Glutamatergic neuron (in vitro differentiated cells): ENCODE results near the gene PARVB. TPM values are rescaled to one million over a fixed set of nuclear protein-coding genes. Genes with fewer than 3 reads are reported as not detected.

Source experiments
- DNase-seq: peaks from one replicate; pipeline ENCODE4 v3.0.0; 2022
- H3K27ac Mint-ChIP-seq: one replicate; pipeline ENCODE4 v1.8.0; 2020; ENCODE audit warnings: mild to moderate bottlenecking, mixed read lengths, inconsistent platforms; ENCODE audit not compliant: unreplicated experiment
- H3K27me3 Mint-ChIP-seq: one replicate; pipeline ENCODE4 v1.8.0; 2020; ENCODE audit warnings: mild to moderate bottlenecking, moderate library complexity, mixed read lengths, inconsistent platforms; ENCODE audit not compliant: unreplicated experiment
- H3K36me3 Mint-ChIP-seq: one replicate; pipeline ENCODE4 v1.8.0; 2020; ENCODE audit warnings: mild to moderate bottlenecking, mixed read lengths, inconsistent platforms; ENCODE audit not compliant: unreplicated experiment
- H3K4me1 Mint-ChIP-seq: one replicate; pipeline ENCODE4 v1.8.0; 2020; ENCODE audit warnings: mild to moderate bottlenecking, low read depth, mixed read lengths, inconsistent platforms; ENCODE audit not compliant: unreplicated experiment
- H3K4me3 Mint-ChIP-seq: one replicate; pipeline ENCODE4 v1.8.0; 2020; ENCODE audit warnings: mild to moderate bottlenecking, mixed read lengths, inconsistent platforms; ENCODE audit not compliant: unreplicated experiment
- H3K9me3 Mint-ChIP-seq: one replicate; pipeline ENCODE4 v1.8.0; 2020; ENCODE audit warnings: mild to moderate bottlenecking, moderate library complexity, mixed read lengths, inconsistent platforms; ENCODE audit not compliant: unreplicated experiment
- total RNA-seq: library from RNA; stranded (reverse); fragmentation: NEBNext Ultra II Directional; extraction: Animal tissue kit (Norgen Biotek cat#: 25700); gene quantifications from one replicate; pipeline ENCODE4 v1.2.1, GENCODE V29; 2021; ENCODE audit not compliant: unreplicated experiment
- TF ChIP-seq, protein P1 (sequence below): fragments of 200-600 bp; sonication (generic); IDR thresholded peaks from one replicate; pipeline ENCODE4 v1.5.0; 2021; ENCODE audit not compliant: partially characterized antibody, unreplicated experiment

The PARVB gene
- total RNA-seq, 1 donor from 2014 or later, result 7.7 TPM

DNA sequence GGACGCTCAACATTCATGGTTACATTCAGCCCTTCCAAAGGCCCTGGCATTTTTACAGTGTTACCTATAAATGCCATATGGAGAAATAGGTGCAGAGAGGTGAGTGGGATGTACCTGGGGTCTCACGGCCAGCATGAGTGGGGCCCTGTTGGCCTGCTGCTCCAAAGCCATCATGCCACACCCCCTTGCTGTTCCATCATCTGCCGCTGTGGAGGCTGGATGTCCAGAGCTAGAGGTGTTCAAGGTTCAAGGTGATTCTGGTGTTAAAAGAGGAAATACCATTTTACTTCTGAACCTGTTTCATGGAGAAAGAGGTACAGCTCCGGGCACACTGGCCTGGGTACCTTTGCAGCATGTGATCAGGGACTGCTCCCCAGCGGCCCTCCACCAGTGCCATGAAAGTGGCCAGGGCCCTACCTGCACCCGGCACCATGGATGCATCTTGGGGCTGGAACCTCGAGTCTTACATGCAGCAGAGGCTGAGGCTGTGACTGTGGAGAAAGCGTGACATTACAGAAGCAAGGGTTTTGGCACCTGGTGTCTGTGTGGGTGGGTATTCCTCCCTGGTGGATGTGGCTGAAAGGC is 68.6 kb downstream of the PARVB start:
- H3K9me3 Mint-ChIP-seq, result peaks cover 2% of the 10 kb centered on the region
- TF ChIP-seq, protein P1, sequence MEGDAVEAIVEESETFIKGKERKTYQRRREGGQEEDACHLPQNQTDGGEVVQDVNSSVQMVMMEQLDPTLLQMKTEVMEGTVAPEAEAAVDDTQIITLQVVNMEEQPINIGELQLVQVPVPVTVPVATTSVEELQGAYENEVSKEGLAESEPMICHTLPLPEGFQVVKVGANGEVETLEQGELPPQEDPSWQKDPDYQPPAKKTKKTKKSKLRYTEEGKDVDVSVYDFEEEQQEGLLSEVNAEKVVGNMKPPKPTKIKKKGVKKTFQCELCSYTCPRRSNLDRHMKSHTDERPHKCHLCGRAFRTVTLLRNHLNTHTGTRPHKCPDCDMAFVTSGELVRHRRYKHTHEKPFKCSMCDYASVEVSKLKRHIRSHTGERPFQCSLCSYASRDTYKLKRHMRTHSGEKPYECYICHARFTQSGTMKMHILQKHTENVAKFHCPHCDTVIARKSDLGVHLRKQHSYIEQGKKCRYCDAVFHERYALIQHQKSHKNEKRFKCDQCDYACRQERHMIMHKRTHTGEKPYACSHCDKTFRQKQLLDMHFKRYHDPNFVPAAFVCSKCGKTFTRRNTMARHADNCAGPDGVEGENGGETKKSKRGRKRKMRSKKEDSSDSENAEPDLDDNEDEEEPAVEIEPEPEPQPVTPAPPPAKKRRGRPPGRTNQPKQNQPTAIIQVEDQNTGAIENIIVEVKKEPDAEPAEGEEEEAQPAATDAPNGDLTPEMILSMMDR, result no peak
- H3K4me1 Mint-ChIP-seq, result peaks cover 2% of the 10 kb centered on the region
- no peak overlapping the region for H3K4me3 Mint-ChIP-seq
- H3K27ac Mint-ChIP-seq, result no peak overlapping the region
- no peaks in the 10 kb centered on the region for H3K36me3 Mint-ChIP-seq
- H3K27me3 Mint-ChIP-seq, result peaks cover 1% of the 10 kb centered on the region
- DNase-seq, result no peak

DNA sequence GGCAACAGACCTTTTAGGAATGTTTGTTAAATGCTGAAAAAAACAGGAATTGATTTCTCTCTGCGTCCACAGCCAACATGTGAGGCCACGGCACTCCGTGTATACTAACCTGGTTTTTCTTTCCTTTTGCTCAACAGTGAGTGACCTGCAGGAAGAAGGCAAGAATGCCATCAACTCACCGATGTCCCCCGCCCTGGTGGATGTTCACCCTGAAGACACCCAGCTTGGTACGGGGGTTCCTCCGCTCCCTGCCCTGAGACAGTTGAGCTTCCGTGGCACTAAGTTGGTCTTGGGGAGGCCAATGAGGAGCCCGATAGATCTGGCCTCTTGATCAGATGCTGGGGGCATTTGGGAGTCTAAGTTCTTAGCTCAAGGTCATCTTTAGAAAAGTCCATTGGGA is 69.7 kb downstream of the PARVB start:
- no peak for DNase-seq
- TF ChIP-seq, protein P1, result no peak

DNA sequence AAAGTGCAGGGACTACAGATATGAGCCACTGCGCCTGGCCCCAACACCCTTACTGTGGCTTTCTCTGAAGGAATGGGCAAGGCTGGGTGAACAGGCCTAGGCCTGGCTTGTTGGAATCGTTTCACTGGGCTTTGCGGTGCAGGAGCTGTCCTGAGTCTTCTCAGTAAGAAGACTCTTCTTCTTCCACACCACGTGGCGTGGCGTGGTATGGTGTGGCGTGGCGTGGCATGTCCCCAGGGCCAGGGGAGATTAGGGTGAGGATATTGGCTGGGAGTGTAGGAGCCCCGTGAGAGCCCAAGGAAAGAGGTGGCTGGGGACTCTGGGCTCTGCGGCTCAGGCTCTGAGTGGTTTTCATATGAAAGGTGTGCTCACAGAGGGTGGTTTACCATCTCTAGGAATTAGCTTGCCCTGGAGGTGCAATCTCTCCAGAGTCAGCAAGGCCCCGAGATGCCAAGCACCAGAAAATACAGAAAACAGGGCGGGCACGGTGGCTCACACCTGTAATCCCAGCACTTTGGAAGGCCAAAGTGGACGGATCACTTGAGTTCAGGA is 70.7 kb downstream of the PARVB start:
- H3K9me3 Mint-ChIP-seq, result peaks cover 2% of the 10 kb centered on the region
- no peaks in the 10 kb centered on the region for H3K36me3 Mint-ChIP-seq
- no peak overlapping the region for H3K27ac Mint-ChIP-seq
- TF ChIP-seq, protein P1, result no peak
- peaks cover 2% of the 10 kb centered on the region for H3K4me1 Mint-ChIP-seq
- H3K4me3 Mint-ChIP-seq, result no peak overlapping the region
- no peak for DNase-seq
- no peaks in the 10 kb centered on the region for H3K27me3 Mint-ChIP-seq

More for the DNA sequence above, 69.7 kb downstream of the PARVB start:
- Mint-ChIP-seq H3K27ac (no peak overlapping the region), H3K36me3 (no peaks in the 10 kb centered on the region), H3K9me3 (peaks cover 2% of the 10 kb centered on the region), H3K27me3 (peaks cover 1% of the 10 kb centered on the region), H3K4me1 (peaks cover 2% of the 10 kb centered on the region), H3K4me3 (no peak overlapping the region)

DNA sequence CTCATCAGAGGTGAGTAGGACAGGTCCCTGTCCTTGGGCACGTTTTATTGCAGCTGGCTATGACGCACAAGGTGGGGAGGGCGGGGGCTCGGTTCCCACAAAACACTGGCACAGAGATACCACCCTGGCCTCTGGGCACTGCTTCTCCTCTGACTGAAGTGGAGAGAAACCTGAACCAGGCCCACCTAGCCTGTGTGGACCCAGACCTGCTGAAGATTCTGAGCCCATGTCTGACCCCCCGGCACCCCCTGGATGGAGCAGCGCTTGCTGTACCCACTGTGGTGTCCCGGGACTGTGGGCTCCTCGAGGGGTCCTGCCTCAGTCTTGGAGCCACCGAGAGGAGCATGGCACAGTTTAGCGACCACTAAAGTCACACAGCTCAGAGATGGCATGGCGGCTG is 72.6 kb downstream of the PARVB start:
- H3K36me3 Mint-ChIP-seq, result no peaks in the 10 kb centered on the region
- no peaks in the 10 kb centered on the region for H3K27me3 Mint-ChIP-seq
- no peaks in the 10 kb centered on the region for H3K9me3 Mint-ChIP-seq
- TF ChIP-seq, protein P1, result no peak
- no peak overlapping the region for H3K27ac Mint-ChIP-seq
- no peak for DNase-seq
- H3K4me1 Mint-ChIP-seq, result peaks cover 2% of the 10 kb centered on the region
- no peak overlapping the region for H3K4me3 Mint-ChIP-seq

DNA sequence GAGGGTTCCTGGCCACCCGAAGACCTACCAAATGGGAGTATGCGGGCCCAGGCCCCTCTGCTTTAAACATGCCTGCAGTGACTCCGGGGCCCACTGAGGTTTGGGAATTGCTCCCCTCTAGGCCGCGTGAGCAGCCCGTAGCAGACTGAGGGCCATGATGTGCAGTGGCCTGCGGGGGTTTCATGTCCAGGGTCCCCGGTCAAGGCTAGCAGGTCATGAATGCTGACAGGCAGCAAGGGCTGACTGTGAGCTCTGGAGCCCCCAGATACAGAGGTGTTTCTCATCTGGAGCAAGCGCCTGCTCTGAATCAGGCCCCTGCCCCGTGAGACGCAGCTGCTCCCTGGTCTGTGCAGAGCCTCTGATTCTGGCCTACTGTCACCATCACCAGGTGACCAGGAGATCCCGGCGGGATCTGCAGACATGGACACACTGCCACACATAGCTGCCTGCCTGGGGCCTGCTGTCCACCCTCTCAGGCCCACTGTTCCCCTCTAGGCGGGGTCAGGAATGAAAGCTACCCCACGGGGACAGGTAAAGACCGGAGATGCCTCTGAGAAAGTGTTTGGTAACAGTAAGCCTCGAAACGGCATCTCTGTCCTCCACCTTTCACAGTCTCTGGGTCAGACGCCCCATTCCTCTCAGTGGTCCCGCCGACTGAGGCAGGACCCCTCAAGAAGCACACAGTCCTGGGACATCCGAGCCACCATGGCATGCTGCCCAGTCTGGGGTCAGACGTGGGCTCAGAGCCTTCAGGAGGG is 73.3 kb downstream of the PARVB start:
- TF ChIP-seq, protein P1, result no peak
- Mint-ChIP-seq H3K27me3 (no peaks in the 10 kb centered on the region), H3K9me3 (no peaks in the 10 kb centered on the region), H3K36me3 (no peaks in the 10 kb centered on the region), H3K4me3 (no peak overlapping the region), H3K27ac (no peak overlapping the region), H3K4me1 (peaks cover 2% of the 10 kb centered on the region)
- DNase-seq, result no peak
